HEK293T (cell line): ENCODE measurements around the gene APOO.
"Not testable (repeated sequence)": the region's sequence is repeated elsewhere in the genome, so short reads cannot be mapped to it uniquely, and the experiment has no call there.

ENCODE experiments used
- BHLHE40 ChIP-seq: fragments of 450-650 bp; IDR thresholded peaks from 2 replicates; pipeline ENCODE4 v1.6.1; 2016; ENCODE audit warnings: mild to moderate bottlenecking, moderate library complexity, borderline replicate concordance
- CTBP1 ChIP-seq: fragments of 450-650 bp; IDR thresholded peaks from 2 replicates; pipeline ENCODE4 v1.6.1; 2016; ENCODE audit warnings: borderline replicate concordance
- ELF4 ChIP-seq: fragments of 450-650 bp; IDR thresholded peaks from 2 replicates; pipeline ENCODE4 v1.6.1; 2017; ENCODE audit warnings: antibody characterized with exemption
- FOXA1 ChIP-seq: fragments of 450-650 bp; IDR thresholded peaks from 2 replicates; pipeline ENCODE4 v1.6.1; 2016; ENCODE audit warnings: mild to moderate bottlenecking
- FOXK2 ChIP-seq: fragments of 450-650 bp; IDR thresholded peaks from 2 replicates; pipeline ENCODE4 v1.6.1; 2016; ENCODE audit warnings: mild to moderate bottlenecking
- FOXM1 ChIP-seq: fragments of 450-650 bp; IDR thresholded peaks from 2 replicates; pipeline ENCODE4 v1.6.1; 2017; ENCODE audit warnings: mild to moderate bottlenecking, borderline replicate concordance
- HDGF ChIP-seq: fragments of 450-650 bp; IDR thresholded peaks from 2 replicates; pipeline ENCODE4 v1.6.1; 2017; ENCODE audit warnings: antibody characterized with exemption, borderline replicate concordance
- L3MBTL2 ChIP-seq: fragments of 450-650 bp; conservative IDR thresholded peaks from 2 replicates; pipeline ENCODE4 v1.6.1; 2016; ENCODE audit warnings: mild to moderate bottlenecking
- LEF1 ChIP-seq: fragments of 450-650 bp; IDR thresholded peaks from 2 replicates; pipeline ENCODE4 v1.6.1; 2017; ENCODE audit warnings: mild to moderate bottlenecking, borderline replicate concordance
- PKNOX1 ChIP-seq: fragments of 450-650 bp; IDR thresholded peaks from 2 replicates; pipeline ENCODE4 v1.6.1; 2016
- SP1 ChIP-seq: fragments of 450-650 bp; IDR thresholded peaks from 2 replicates; pipeline ENCODE4 v1.6.1; 2017
- SUZ12 ChIP-seq: fragments of 450-650 bp; IDR thresholded peaks from 2 replicates; pipeline ENCODE4 v1.6.1; 2016; ENCODE audit warnings: mild to moderate bottlenecking
- TARDBP ChIP-seq: fragments of 450-650 bp; IDR thresholded peaks from 2 replicates; pipeline ENCODE4 v1.6.1; 2016
- ZNF384 ChIP-seq: fragments of 450-650 bp; IDR thresholded peaks from 2 replicates; pipeline ENCODE4 v1.6.1; 2016

DNA sequence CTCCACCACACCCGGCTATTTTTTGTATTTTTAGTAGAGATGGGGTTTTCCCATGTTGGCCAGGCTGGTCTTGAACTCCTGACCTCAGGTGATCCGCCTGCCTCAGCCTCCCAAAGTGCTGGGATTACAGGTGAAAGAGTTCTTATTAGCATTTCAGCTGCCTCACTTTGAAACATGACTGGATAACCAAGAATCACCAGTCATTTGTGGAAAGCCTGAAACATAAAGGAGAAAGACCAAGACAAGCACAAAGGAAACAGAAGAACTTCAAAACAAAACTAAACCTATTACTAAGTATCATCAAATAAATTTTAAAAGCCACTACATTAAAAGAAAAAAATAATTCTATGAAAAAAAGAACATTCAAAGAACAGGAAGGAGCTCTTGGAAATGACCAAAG is 45.8 kb downstream of the APOO start:
- TF ChIP-seq LEF1, PKNOX1, SUZ12, HDGF, ELF4, ZNF384, CTBP1, FOXK2, SP1, TARDBP, L3MBTL2, BHLHE40, FOXM1, FOXA1: not testable (repeated sequence)
